Left ventricle myocardium inferior (tissue), 1 donor: ENCODE data around the gene MDGA2. TPM values are rescaled to one million over a fixed set of nuclear protein-coding genes. Genes with fewer than 3 reads are reported as not detected.

ENCODE experiments used
- DNase-seq: peaks from one replicate; pipeline ENCODE4 v3.0.0-alpha.2; 2020
- H3K27ac ChIP-seq: fragments of 200-600 bp; replicated peaks from 2 replicates; pipeline ENCODE4 v1.8.0; 2021
- H3K27me3 ChIP-seq: fragments of 200-600 bp; 2 replicates; pipeline ENCODE4 v1.8.0; 2021; ENCODE audit warnings: low read depth
- H3K36me3 ChIP-seq: fragments of 200-600 bp; 2 replicates; pipeline ENCODE4 v1.8.0; 2021
- H3K4me1 ChIP-seq: fragments of 200-600 bp; 2 replicates; pipeline ENCODE4 v1.8.0; 2021
- H3K4me3 ChIP-seq: fragments of 200-600 bp; 2 replicates; pipeline ENCODE4 v1.8.0; 2021; ENCODE audit warnings: mild to moderate bottlenecking, moderate library complexity
- H3K9me3 ChIP-seq: fragments of 200-600 bp; replicated peaks from 2 replicates; pipeline ENCODE4 v1.8.0; 2021
- CTCF ChIP-seq: fragments of 200-600 bp; IDR thresholded peaks from 2 replicates; pipeline ENCODE4 v1.8.0; 2021; ENCODE audit warnings: antibody characterized with exemption, mild to moderate bottlenecking, borderline replicate concordance
- intact Hi-C: fragments of 100-400 bp; cut with micrococcal nuclease; formaldehyde crosslinking; loops from one replicate; pipeline ENCODE4 v1.11.0; 2022
- total RNA-seq: library from RNA; stranded (reverse); fragmentation: NEBNext Ultra II Directional; extraction: Animal tissue kit (Norgen Biotek cat#: 25700); gene quantifications from one replicate; pipeline ENCODE4 v1.2.1, GENCODE V29; 2021
- donor health status: DM: no; HTN: yes; CAD: no; lungs with severe emphysema.

MDGA2 gene
- total RNA-seq, 1 donor from 2014 or later, result 0.19 TPM

- no peak overlapping the region for H3K27ac ChIP-seq
- intact Hi-C loops, result no loop called here
- no peak for TF ChIP-seq CTCF
- H3K9me3 ChIP-seq, result no peaks in the 10 kb centered on the region
- no peaks in the 10 kb centered on the region for H3K4me1 ChIP-seq
- no peak overlapping the region for H3K4me3 ChIP-seq
- H3K27me3 ChIP-seq, result no peaks in the 10 kb centered on the region
- H3K36me3 ChIP-seq, result no peaks in the 10 kb centered on the region
- DNase-seq, result no peak
Measured at GRCh38 chr14:47346849-47347248, 328.6 kb downstream of the MDGA2 start.

- intact Hi-C loops, result no loop called here
- no peak for TF ChIP-seq CTCF
- H3K4me3 ChIP-seq, result no peak overlapping the region
- no peaks in the 10 kb centered on the region for H3K4me1 ChIP-seq
- no peak for DNase-seq
- no peak overlapping the region for H3K27ac ChIP-seq
- no peaks in the 10 kb centered on the region for H3K36me3 ChIP-seq
- no peaks in the 10 kb centered on the region for H3K27me3 ChIP-seq
- H3K9me3 ChIP-seq, result no peaks in the 10 kb centered on the region
Measured at GRCh38 chr14:47345016-47345415, 330.4 kb downstream of the MDGA2 start.

GRCh38 chr14:47332939-47333338, 342.5 kb downstream of the MDGA2 start:
- H3K4me1 ChIP-seq, result no peaks in the 10 kb centered on the region
- H3K4me3 ChIP-seq, result no peak overlapping the region
- no peak for TF ChIP-seq CTCF
- H3K27ac ChIP-seq, result no peak overlapping the region
- intact Hi-C loops, result no loop called here
- no peak for DNase-seq
- H3K27me3 ChIP-seq, result no peaks in the 10 kb centered on the region
- no peaks in the 10 kb centered on the region for H3K36me3 ChIP-seq
- H3K9me3 ChIP-seq, result no peaks in the 10 kb centered on the region

- no peak overlapping the region for H3K4me3 ChIP-seq
- intact Hi-C loops, result no loop called here
- no peaks in the 10 kb centered on the region for H3K36me3 ChIP-seq
- no peaks in the 10 kb centered on the region for H3K27me3 ChIP-seq
- no peak overlapping the region for H3K27ac ChIP-seq
- H3K9me3 ChIP-seq, result no peaks in the 10 kb centered on the region
- TF ChIP-seq CTCF, result no peak
- no peak for DNase-seq
- H3K4me1 ChIP-seq, result no peaks in the 10 kb centered on the region
Measured at GRCh38 chr14:47332106-47332505, 343.3 kb downstream of the MDGA2 start.

- peaks cover 8% of the 10 kb centered on the region for H3K9me3 ChIP-seq
- intact Hi-C loops, result no loop called here
- no peak overlapping the region for H3K27ac ChIP-seq
- H3K4me1 ChIP-seq, result no peaks in the 10 kb centered on the region
- no peaks in the 10 kb centered on the region for H3K27me3 ChIP-seq
- TF ChIP-seq CTCF, result no peak
- H3K36me3 ChIP-seq, result no peaks in the 10 kb centered on the region
- H3K4me3 ChIP-seq, result no peak overlapping the region
- DNase-seq, result no peak
Measured at GRCh38 chr14:47328376-47328775, 347.0 kb downstream of the MDGA2 start.

GRCh38 chr14:47327336-47327735, 348.1 kb downstream of the MDGA2 start:
- peaks cover 8% of the 10 kb centered on the region for H3K9me3 ChIP-seq
- no peaks in the 10 kb centered on the region for H3K27me3 ChIP-seq
- intact Hi-C loops, result no loop called here
- no peak overlapping the region for H3K4me3 ChIP-seq
- no peaks in the 10 kb centered on the region for H3K36me3 ChIP-seq
- no peak overlapping the region for H3K27ac ChIP-seq
- no peak for TF ChIP-seq CTCF
- DNase-seq, result no peak
- H3K4me1 ChIP-seq, result no peaks in the 10 kb centered on the region
